RWPE2 (cell line): ENCODE results near the gene RAX.

Source experiments
- ATAC-seq: fragments of 200-7000 bp; cut with Tn5 transposase; 3 replicates; pipeline ENCODE4 v1.9.1; 2021; ENCODE audit warnings: low read depth
- DNase-seq: peaks from one replicate; pipeline ENCODE4 v3.0.0-alpha.2; 2020; ENCODE audit warnings: low spot score
- H3K27ac ChIP-seq: fragments of 450-650 bp; 2 replicates; pipeline ENCODE4 v1.5.1; 2017; ENCODE audit warnings: mild to moderate bottlenecking; ENCODE audit not compliant: poor library complexity, severe bottlenecking
- H3K27me3 ChIP-seq: fragments of 250-450 bp; sonication (Bioruptor Pico); 2 replicates; pipeline ENCODE4 v1.5.1; 2021; ENCODE audit warnings: mild to moderate bottlenecking, moderate library complexity; ENCODE audit not compliant: insufficient read depth, poor library complexity, severe bottlenecking
- H3K36me3 ChIP-seq: fragments of 250-450 bp; sonication (Bioruptor Pico); 2 replicates; pipeline ENCODE4 v1.5.1; 2020; ENCODE audit warnings: low read depth, mild to moderate bottlenecking, moderate library complexity
- H3K4me1 ChIP-seq: fragments of 250-450 bp; sonication (Bioruptor Pico); 2 replicates; pipeline ENCODE4 v1.5.1; 2021; ENCODE audit warnings: mild to moderate bottlenecking, moderate library complexity; ENCODE audit not compliant: insufficient read depth, poor library complexity, severe bottlenecking
- H3K4me3 ChIP-seq: fragments of 250-450 bp; sonication (Bioruptor Pico); 2 replicates; pipeline ENCODE4 v1.5.1; 2021; ENCODE audit warnings: mild to moderate bottlenecking, moderate library complexity; ENCODE audit not compliant: severe bottlenecking
- H3K9me3 ChIP-seq: fragments of 250-450 bp; sonication (Bioruptor Pico); 2 replicates; pipeline ENCODE4 v1.5.1; 2021; ENCODE audit warnings: mild to moderate bottlenecking, moderate library complexity; ENCODE audit not compliant: severe bottlenecking
- TF ChIP-seq, protein P1 (sequence below): fragments of 450-650 bp; IDR thresholded peaks from one replicate; pipeline ENCODE4 v1.5.1; 2017; ENCODE audit warnings: mild to moderate bottlenecking, moderate library complexity; ENCODE audit not compliant: poor library complexity, severe bottlenecking

RAX gene

DNA sequence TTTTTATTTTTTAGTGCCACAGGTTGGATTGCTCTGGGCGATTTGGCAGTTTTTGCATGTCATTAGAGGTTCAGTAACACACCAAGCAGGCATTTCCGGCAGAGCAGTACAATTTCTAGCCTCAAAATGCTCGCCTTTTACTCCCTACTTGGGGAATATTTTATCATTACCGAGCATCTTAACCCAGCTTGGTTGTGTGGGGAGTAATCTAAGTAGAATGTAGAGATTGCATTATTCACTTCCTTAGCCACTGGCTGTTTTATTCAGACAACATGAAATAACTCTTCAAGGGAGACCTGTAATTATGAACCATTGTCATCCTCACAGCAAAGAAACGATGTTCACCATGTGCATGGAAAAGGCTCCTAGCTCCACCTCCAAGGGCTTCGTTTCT lies 40.2 kb downstream of the RAX start:
- no peaks in the 10 kb centered on the region for H3K36me3 ChIP-seq
- DNase-seq (no peak), ATAC-seq (no peak)
- H3K9me3 ChIP-seq: no peaks in the 10 kb centered on the region
- H3K4me1 ChIP-seq: no peaks in the 10 kb centered on the region
- TF ChIP-seq, protein P1, sequence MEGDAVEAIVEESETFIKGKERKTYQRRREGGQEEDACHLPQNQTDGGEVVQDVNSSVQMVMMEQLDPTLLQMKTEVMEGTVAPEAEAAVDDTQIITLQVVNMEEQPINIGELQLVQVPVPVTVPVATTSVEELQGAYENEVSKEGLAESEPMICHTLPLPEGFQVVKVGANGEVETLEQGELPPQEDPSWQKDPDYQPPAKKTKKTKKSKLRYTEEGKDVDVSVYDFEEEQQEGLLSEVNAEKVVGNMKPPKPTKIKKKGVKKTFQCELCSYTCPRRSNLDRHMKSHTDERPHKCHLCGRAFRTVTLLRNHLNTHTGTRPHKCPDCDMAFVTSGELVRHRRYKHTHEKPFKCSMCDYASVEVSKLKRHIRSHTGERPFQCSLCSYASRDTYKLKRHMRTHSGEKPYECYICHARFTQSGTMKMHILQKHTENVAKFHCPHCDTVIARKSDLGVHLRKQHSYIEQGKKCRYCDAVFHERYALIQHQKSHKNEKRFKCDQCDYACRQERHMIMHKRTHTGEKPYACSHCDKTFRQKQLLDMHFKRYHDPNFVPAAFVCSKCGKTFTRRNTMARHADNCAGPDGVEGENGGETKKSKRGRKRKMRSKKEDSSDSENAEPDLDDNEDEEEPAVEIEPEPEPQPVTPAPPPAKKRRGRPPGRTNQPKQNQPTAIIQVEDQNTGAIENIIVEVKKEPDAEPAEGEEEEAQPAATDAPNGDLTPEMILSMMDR: no peak
- H3K4me3 ChIP-seq: no peak overlapping the region
- peaks cover 22% of the 10 kb centered on the region for H3K27me3 ChIP-seq
- H3K27ac ChIP-seq: no peak overlapping the region

DNA sequence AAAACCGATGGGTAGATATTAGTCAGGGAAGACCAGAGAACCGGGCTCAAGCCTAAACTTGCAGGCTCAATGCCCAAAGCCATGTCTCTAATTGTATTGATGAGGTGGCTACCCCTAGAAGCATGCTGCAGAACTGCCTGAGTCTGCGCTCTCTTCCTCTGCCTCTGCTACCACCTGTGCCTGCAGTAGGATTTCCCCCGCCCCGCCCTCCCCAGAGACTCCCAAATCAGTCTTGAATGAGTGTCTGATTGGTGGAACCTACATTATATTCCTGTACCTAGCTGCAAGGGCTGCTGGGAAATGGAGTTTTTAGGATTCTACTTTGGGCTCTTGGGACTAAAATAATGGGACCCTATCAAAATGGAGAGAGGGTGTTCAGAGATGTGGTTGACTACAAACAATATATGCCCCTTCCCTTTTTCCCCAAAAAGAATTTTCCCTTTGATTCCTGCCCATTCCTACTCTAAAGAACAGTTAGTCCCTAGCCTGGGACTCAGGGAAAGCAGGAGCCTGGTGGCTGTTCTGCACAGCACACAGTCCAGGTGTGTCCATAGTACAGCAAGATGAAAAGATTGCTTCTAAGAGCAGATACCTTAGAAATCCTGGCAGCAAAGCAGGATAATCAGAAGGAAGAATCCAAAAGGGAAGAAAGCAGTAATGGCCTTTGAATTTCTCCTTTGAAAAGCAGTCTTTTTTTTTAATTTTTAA lies 40.8 kb downstream of the RAX start:
- H3K4me1 ChIP-seq: no peaks in the 10 kb centered on the region
- no peak for DNase-seq

DNA sequence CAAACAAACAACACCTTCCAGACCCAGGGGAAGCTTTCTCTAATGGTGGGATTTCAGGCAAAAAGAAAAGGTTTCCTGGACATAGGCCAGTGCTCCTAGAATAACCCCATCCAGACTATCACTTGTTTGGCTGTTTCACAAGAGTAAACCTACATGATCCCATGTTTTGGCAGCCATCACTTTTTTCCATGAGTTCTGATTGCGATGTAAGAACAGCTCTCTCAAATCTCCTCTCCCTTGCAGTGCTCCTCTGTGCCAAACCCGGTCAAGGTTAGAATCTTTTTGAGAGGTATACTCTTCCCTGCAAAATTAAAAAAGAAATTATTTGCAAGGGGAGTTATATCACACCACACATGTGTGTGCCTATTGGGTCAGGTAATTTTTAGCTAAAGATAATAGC lies 41.4 kb downstream of the RAX start:
- TF ChIP-seq, protein P1: no peak
- DNase-seq (no peak), ATAC-seq (no peak)
- Histone ChIP-seq H3K27me3 (peaks cover 25% of the 10 kb centered on the region), H3K9me3 (no peaks in the 10 kb centered on the region), H3K4me1 (no peaks in the 10 kb centered on the region), H3K36me3 (no peaks in the 10 kb centered on the region), H3K27ac (no peak overlapping the region), H3K4me3 (no peak overlapping the region)

More for the DNA sequence above, 40.8 kb downstream of the RAX start:
- Histone ChIP-seq H3K4me3 (no peak overlapping the region), H3K36me3 (no peaks in the 10 kb centered on the region), H3K27ac (no peak overlapping the region), H3K9me3 (no peaks in the 10 kb centered on the region), H3K27me3 (peaks cover 25% of the 10 kb centered on the region)
- ATAC-seq: no peak
- TF ChIP-seq, protein P1: no peak

DNA sequence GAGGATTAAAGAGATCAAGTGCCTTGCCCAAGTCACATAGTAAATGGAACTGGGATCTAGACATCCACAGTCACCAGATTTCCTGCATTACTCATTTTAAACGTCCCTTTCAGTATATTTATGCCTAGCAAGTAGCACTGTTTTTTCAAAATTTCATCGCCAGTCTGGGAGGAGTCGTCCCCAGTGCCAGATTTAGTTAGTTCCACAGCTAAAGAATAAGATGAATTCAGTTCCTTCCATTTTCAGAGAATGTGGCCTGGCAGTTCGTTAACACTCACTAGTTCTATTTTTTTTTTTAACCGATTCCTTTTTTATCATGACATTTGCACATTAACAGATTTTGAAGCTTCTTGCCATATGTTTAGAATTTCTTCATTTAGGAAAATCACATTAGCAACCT lies 42.1 kb downstream of the RAX start:
- Histone ChIP-seq H3K4me3 (no peak overlapping the region), H3K36me3 (no peaks in the 10 kb centered on the region), H3K4me1 (no peaks in the 10 kb centered on the region), H3K27me3 (peaks cover 25% of the 10 kb centered on the region), H3K9me3 (no peaks in the 10 kb centered on the region), H3K27ac (no peak overlapping the region)
- DNase-seq (no peak), ATAC-seq (no peak)
- TF ChIP-seq, protein P1: no peak

DNA sequence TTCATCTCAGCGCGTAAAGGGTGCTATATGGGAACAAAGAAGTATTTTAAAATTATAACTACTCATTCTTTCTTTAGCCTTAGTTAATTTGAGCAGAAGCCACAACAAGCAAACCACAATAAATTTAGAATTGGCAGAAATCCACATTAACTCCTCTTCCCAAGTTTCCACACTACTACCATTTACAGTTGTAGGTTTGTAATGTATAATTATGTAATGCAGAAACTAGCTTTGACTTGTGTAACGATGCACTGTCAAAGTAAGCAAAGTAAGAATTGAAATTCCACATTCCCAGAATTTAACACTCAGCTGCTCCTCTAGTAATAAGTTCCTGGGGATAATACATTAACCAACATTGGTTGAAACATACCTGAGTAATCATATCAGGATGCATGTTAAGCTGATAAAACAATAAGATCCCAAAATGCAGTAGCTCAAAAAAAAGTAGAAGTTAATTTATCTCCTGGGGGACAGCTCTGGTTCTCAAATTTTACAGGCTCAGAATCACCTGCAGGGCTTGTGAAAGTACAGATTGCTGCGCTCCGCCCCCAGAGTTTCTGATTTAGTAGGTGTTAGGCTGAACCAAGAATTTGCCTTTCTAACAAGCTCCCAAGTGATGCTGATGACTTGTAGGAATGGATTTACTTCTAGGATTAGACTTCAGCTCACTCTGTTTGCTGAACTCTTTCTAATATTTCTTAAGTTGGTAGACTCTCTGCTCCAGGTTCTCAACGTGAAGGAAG lies 43.4 kb downstream of the RAX start:
- DNase-seq: no peak
- Histone ChIP-seq H3K4me1 (no peaks in the 10 kb centered on the region), H3K36me3 (no peaks in the 10 kb centered on the region), H3K9me3 (no peaks in the 10 kb centered on the region), H3K27me3 (peaks cover 34% of the 10 kb centered on the region), H3K27ac (no peak overlapping the region), H3K4me3 (no peak overlapping the region)
- TF ChIP-seq, protein P1: no peak
- no peak for ATAC-seq
